ENCODE results near the gene SARNP. TPM values are rescaled to one million over a fixed set of nuclear protein-coding genes. Genes with fewer than 3 reads are reported as not detected.
A peak's percentile ranks its signal among the peaks of the same experiment; 100 is the strongest.

The SARNP gene
- total RNA-seq, 1 donor from 2014 or later: 266 TPM

DNA sequence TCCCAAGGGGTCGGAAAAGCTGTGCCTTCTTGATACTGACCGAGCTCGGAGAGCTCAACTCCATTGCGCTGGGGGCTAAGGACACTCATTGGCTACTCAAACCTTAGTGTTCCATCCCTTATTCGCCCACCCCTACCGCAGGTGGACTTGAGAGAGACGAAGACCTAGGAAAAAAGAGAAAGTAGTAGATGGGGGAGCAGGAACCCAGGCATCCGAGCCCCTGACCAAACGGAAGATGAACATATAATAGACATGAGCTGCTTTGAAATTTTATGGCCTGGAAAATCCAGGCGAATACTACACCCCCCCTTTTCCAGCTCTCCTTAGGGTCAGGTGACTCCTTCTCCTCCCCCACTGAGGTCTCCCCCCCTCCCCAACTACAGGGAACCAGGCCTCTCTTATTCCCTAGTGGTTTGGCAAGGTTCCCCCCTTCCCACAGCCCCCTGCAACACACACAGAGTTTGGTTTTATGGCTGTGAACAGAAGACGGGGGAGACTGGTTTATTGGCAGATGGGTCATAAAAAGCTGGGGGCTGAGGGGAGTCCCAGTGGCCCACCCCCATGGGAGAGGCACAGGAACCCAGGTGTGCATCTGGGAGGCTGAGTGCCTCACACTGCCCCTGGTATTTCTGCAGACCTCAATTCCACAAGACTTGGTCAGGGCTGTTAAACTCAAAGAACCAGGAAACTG, 73.0 kb downstream of the SARNP start:
- H3K4me3 Mint-ChIP-seq: peak overlapping the region; percentile 97
- no peaks in the 10 kb centered on the region for H3K9me3 ChIP-seq (ENCODE audit: low read depth)
- H3K4me2 ChIP-seq: peak overlapping the region; percentile 96
- no peak overlapping the region for H2AFZ ChIP-seq (replicated peaks)
- H4K20me1 ChIP-seq (ENCODE audit: low read depth): peaks cover 35% of the 10 kb centered on the region
- H3K4me3 ChIP-seq: peak overlapping the region; percentile 96
- peak overlapping the region; percentile 100 for H3K27ac Mint-ChIP-seq
- H3K36me3 ChIP-seq: no peaks in the 10 kb centered on the region
- peaks cover 62% of the 10 kb centered on the region for H3K79me2 ChIP-seq (ENCODE audit: low read depth)
- no peaks in the 10 kb centered on the region for H3K27me3 Mint-ChIP-seq (ENCODE audit: insufficient read depth, low read depth)
- peaks cover 49% of the 10 kb centered on the region for H3F3A ChIP-seq (ENCODE audit: low read depth)
- no peaks in the 10 kb centered on the region for H3K27me3 ChIP-seq
- peaks cover 18% of the 10 kb centered on the region for H3K36me3 Mint-ChIP-seq
- peaks cover 49% of the 10 kb centered on the region for H3K4me1 Mint-ChIP-seq
- DNase-seq (ENCODE audit: low spot score): peak; percentile 38
- H3K9ac ChIP-seq: peak overlapping the region; percentile 73
- peak overlapping the region; percentile 91 for H3K27ac ChIP-seq
- TF ChIP-seq EZH2phosphoT487 (IDR thresholded peaks at IDR 0.05): no peak
- TF ChIP-seq EZH2 (IDR thresholded peaks at IDR 0.05): no peak
- TF ChIP-seq, protein P1, sequence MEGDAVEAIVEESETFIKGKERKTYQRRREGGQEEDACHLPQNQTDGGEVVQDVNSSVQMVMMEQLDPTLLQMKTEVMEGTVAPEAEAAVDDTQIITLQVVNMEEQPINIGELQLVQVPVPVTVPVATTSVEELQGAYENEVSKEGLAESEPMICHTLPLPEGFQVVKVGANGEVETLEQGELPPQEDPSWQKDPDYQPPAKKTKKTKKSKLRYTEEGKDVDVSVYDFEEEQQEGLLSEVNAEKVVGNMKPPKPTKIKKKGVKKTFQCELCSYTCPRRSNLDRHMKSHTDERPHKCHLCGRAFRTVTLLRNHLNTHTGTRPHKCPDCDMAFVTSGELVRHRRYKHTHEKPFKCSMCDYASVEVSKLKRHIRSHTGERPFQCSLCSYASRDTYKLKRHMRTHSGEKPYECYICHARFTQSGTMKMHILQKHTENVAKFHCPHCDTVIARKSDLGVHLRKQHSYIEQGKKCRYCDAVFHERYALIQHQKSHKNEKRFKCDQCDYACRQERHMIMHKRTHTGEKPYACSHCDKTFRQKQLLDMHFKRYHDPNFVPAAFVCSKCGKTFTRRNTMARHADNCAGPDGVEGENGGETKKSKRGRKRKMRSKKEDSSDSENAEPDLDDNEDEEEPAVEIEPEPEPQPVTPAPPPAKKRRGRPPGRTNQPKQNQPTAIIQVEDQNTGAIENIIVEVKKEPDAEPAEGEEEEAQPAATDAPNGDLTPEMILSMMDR (IDR thresholded peaks at IDR 0.05): no peak
- H3K4me1 ChIP-seq: peaks cover 29% of the 10 kb centered on the region
- peaks cover 2% of the 10 kb centered on the region for H3K9me3 Mint-ChIP-seq

- Histone ChIP-seq H3K27me3 (no peaks in the 10 kb centered on the region), H2AFZ (replicated peaks) (no peak overlapping the region), H3F3A (ENCODE audit: low read depth) (peaks cover 49% of the 10 kb centered on the region), H3K27ac (peak overlapping the region; percentile 91), H3K36me3 (no peaks in the 10 kb centered on the region), H3K4me1 (peaks cover 29% of the 10 kb centered on the region), H3K9ac (peak overlapping the region; percentile 73), H3K4me2 (peak overlapping the region; percentile 96), H3K9me3 (ENCODE audit: low read depth) (no peaks in the 10 kb centered on the region), H3K79me2 (ENCODE audit: low read depth) (peaks cover 54% of the 10 kb centered on the region), H3K4me3 (peak overlapping the region; percentile 96), H4K20me1 (ENCODE audit: low read depth) (peaks cover 27% of the 10 kb centered on the region)
- H3K4me1 Mint-ChIP-seq: peaks cover 42% of the 10 kb centered on the region
- peaks cover 2% of the 10 kb centered on the region for H3K9me3 Mint-ChIP-seq
- peak overlapping the region; percentile 97 for H3K4me3 Mint-ChIP-seq
- H3K27me3 Mint-ChIP-seq (ENCODE audit: insufficient read depth, low read depth): no peaks in the 10 kb centered on the region
- peaks cover 10% of the 10 kb centered on the region for H3K36me3 Mint-ChIP-seq
- TF ChIP-seq, protein P1 (IDR thresholded peaks at IDR 0.05): peak; percentile 19
- TF ChIP-seq EZH2phosphoT487 (IDR thresholded peaks at IDR 0.05): no peak
- DNase-seq (ENCODE audit: low spot score): peak; percentile 47
- peak overlapping the region; percentile 100 for H3K27ac Mint-ChIP-seq
These were observed 73.9 kb downstream of the SARNP start for GRCh38 chr12:55743406-55744339.

- Histone ChIP-seq H3K36me3 (no peaks in the 10 kb centered on the region), H3K4me1 (peaks cover 26% of the 10 kb centered on the region), H3K4me2 (peak within 1 kb of the TSS; percentile 96), H3K27me3 (no peaks in the 10 kb centered on the region), H4K20me1 (ENCODE audit: low read depth) (peaks cover 19% of the 10 kb centered on the region), H3K9ac (peak within 1 kb of the TSS; percentile 73), H3K4me3 (peak within 1 kb of the TSS; percentile 96), H3K27ac (peak within 1 kb of the TSS; percentile 91), H3K79me2 (ENCODE audit: low read depth) (peaks cover 46% of the 10 kb centered on the region), H2AFZ (replicated peaks) (peak within 1 kb of the TSS; percentile 61), H3K9me3 (ENCODE audit: low read depth) (no peaks in the 10 kb centered on the region), H3F3A (ENCODE audit: low read depth) (peaks cover 57% of the 10 kb centered on the region)
- TF ChIP-seq EZH2phosphoT487 (IDR thresholded peaks at IDR 0.05): no peak
- TF ChIP-seq, protein P1 (IDR thresholded peaks at IDR 0.05): no peak
- no peak for TF ChIP-seq EZH2 (IDR thresholded peaks at IDR 0.05)
- Mint-ChIP-seq H3K4me3 (peak within 1 kb of the TSS; percentile 97), H3K27me3 (ENCODE audit: insufficient read depth, low read depth) (no peaks in the 10 kb centered on the region), H3K4me1 (peaks cover 42% of the 10 kb centered on the region), H3K9me3 (peaks cover 2% of the 10 kb centered on the region), H3K36me3 (peaks cover 5% of the 10 kb centered on the region), H3K27ac (peak within 1 kb of the TSS; percentile 100)
- DNase-seq (ENCODE audit: low spot score): peak; percentile 95
These were observed 74.7 kb downstream of the SARNP start, which contains the start of gene GDF11 for GRCh38 chr12:55742719-55743405. Gene GDF11 (plus strand): TSS chr12:55743122. CDS start chr12:55743317, 195 bp downstream.
